ENCODE data around the gene HPSE2.

Gene HPSE2

GRCh38 chr10:98610836-98611235, 624.8 kb downstream of the HPSE2 start:
- no peak for TF ChIP-seq CTCF (IDR thresholded peaks at IDR 0.05; ENCODE audit: low read depth, low read length, missing control alignments)
- no peak for DNase-seq (ENCODE audit: low read depth)
- no peak overlapping the region for H3K4me3 ChIP-seq (ENCODE audit: low read depth, low read length)

GRCh38 chr10:98610301-98610700, 625.4 kb downstream of the HPSE2 start:
- no peak for TF ChIP-seq CTCF (IDR thresholded peaks at IDR 0.05; ENCODE audit: low read depth, low read length, missing control alignments)
- no peak for DNase-seq (ENCODE audit: low read depth)
- no peak overlapping the region for H3K4me3 ChIP-seq (ENCODE audit: low read depth, low read length)

- no peak overlapping the region for H3K4me3 ChIP-seq (ENCODE audit: low read depth, low read length)
- no peak for DNase-seq (ENCODE audit: low read depth)
- TF ChIP-seq CTCF (IDR thresholded peaks at IDR 0.05; ENCODE audit: low read depth, low read length, missing control alignments): no peak
Observed at GRCh38 chr10:98609265-98609664, 626.4 kb downstream of the HPSE2 start.

- TF ChIP-seq CTCF (IDR thresholded peaks at IDR 0.05; ENCODE audit: low read depth, low read length, missing control alignments): no peak
- no peak for DNase-seq (ENCODE audit: low read depth)
- no peak overlapping the region for H3K4me3 ChIP-seq (ENCODE audit: low read depth, low read length)
Observed at GRCh38 chr10:98608411-98608810, 627.2 kb downstream of the HPSE2 start.

- no peak for DNase-seq (ENCODE audit: low read depth)
- no peak for TF ChIP-seq CTCF (IDR thresholded peaks at IDR 0.05; ENCODE audit: low read depth, low read length, missing control alignments)
- H3K4me3 ChIP-seq (ENCODE audit: low read depth, low read length): no peak overlapping the region
Observed at GRCh38 chr10:98602224-98602623, 633.4 kb downstream of the HPSE2 start.

- TF ChIP-seq CTCF (IDR thresholded peaks at IDR 0.05; ENCODE audit: low read depth, low read length, missing control alignments): no peak
- no peak for DNase-seq (ENCODE audit: low read depth)
- H3K4me3 ChIP-seq (ENCODE audit: low read depth, low read length): no peak overlapping the region
Observed at GRCh38 chr10:98599032-98599610, 636.5 kb downstream of the HPSE2 start.

- no peak for DNase-seq (ENCODE audit: low read depth)
- H3K4me3 ChIP-seq (ENCODE audit: low read depth, low read length): no peak overlapping the region
- no peak for TF ChIP-seq CTCF (IDR thresholded peaks at IDR 0.05; ENCODE audit: low read depth, low read length, missing control alignments)
Observed at GRCh38 chr10:98596404-98596803, 639.2 kb downstream of the HPSE2 start.
